PC-3 (cell line): Measurements from ENCODE around the gene MSH3. TPM values are rescaled to one million over a fixed set of nuclear protein-coding genes. Genes with fewer than 3 reads are reported as not detected.
A peak's percentile ranks its signal among the peaks of the same experiment; 100 is the strongest.

Experiments used
- ATAC-seq: fragments of 200-7000 bp; cut with Tn5 transposase; 2 replicates; pipeline ENCODE4 v1.9.1; 2020; ENCODE audit warnings: mild to moderate bottlenecking, moderate library complexity
- BruUV-seq: library from RNA; stranded (reverse); fragments of 400-500 nt; replicated peaks from 2 replicates; lab custom pipeline; 2021; lab: Mats Ljungman, UMichigan
- CTCF ChIA-PET: fragments of 300-600 bp; sonication (Branson Sonifier 250); formaldehyde crosslinking; loops from one replicate; lab custom pipeline; 2022; ENCODE audit warnings: antibody characterized with exemption; lab: Charles Lee
- POLR2A ChIA-PET: fragments of 300-600 bp; sonication (Branson Sonifier 250); formaldehyde crosslinking; loops from one replicate; lab custom pipeline; 2022; ENCODE audit warnings: antibody characterized with exemption; ENCODE audit not compliant: unreplicated experiment; lab: Charles Lee
- DNase-seq: peaks from one replicate; pipeline ENCODE4 v3.0.0-alpha.2; 2015
- H2AFZ ChIP-seq: fragments of 300-600 bp; sonication (generic); 2 replicates; pipeline ENCODE4 v1.6.0; 2016; ENCODE audit warnings: antibody characterized with exemption, low read length
- H3F3A ChIP-seq: fragments of 300-600 bp; sonication (generic); one replicate; pipeline ENCODE4 v1.6.0; 2017; ENCODE audit warnings: antibody characterized with exemption, low read length, control low read depth, mild to moderate bottlenecking; ENCODE audit not compliant: unreplicated experiment
- H3K27ac ChIP-seq: fragments of 300-600 bp; sonication (generic); 2 replicates; pipeline ENCODE4 v1.5.1; 2016; ENCODE audit warnings: mild to moderate bottlenecking, low read length
- H3K27me3 ChIP-seq: fragments of 300-600 bp; sonication (generic); 2 replicates; pipeline ENCODE4 v1.6.1; 2016; ENCODE audit warnings: low read length, mixed read lengths
- H3K36me3 ChIP-seq: fragments of 300-600 bp; sonication (generic); 2 replicates; pipeline ENCODE4 v1.6.1; 2016; ENCODE audit warnings: low read depth, mixed run types, low read length, mixed read lengths
- H3K4me1 ChIP-seq: fragments of 300-600 bp; sonication (generic); 2 replicates; pipeline ENCODE4 v1.5.1; 2016; ENCODE audit warnings: low read length; ENCODE audit not compliant: insufficient read depth
- H3K4me2 ChIP-seq: fragments of 300-600 bp; sonication (generic); 2 replicates; pipeline ENCODE4 v1.6.0; 2016; ENCODE audit warnings: low read length
- H3K4me3 ChIP-seq: fragments of 300-600 bp; sonication (generic); 2 replicates; pipeline ENCODE4 v1.5.1; 2016; ENCODE audit warnings: mild to moderate bottlenecking, low read length, mixed read lengths
- H3K79me2 ChIP-seq: fragments of 300-600 bp; sonication (generic); 2 replicates; pipeline ENCODE4 v1.6.1; 2017; ENCODE audit warnings: low read length, mixed read lengths
- H3K9ac ChIP-seq: fragments of 300-600 bp; sonication (generic); 2 replicates; pipeline ENCODE4 v1.6.0; 2016; ENCODE audit warnings: mild to moderate bottlenecking, low read length
- H3K9me2 ChIP-seq: fragments of 300-600 bp; sonication (generic); replicated peaks from 2 replicates; pipeline ENCODE4 v1.6.1; 2016; ENCODE audit warnings: mixed run types, low read length, mixed read lengths
- H3K9me3 ChIP-seq: fragments of 300-600 bp; sonication (generic); 2 replicates; pipeline ENCODE4 v1.6.1; 2016; ENCODE audit warnings: low read length, mixed read lengths
- H4K20me1 ChIP-seq: fragments of 300-600 bp; sonication (generic); 2 replicates; pipeline ENCODE4 v1.6.1; 2016; ENCODE audit warnings: low read length, mixed read lengths
- EZH2 ChIP-seq: fragments of 300-600 bp; sonication (generic); IDR thresholded peaks from one replicate; pipeline ENCODE4 v1.6.1; 2017; ENCODE audit warnings: antibody characterized with exemption, mild to moderate bottlenecking, low read length; ENCODE audit not compliant: unreplicated experiment
- EZH2phosphoT487 ChIP-seq: fragments of 300-600 bp; sonication (generic); IDR thresholded peaks from 2 replicates; pipeline ENCODE4 v1.6.1; 2018; ENCODE audit warnings: mild to moderate bottlenecking, antibody characterized with exemption, low read length, borderline replicate concordance
- intact Hi-C: fragments of 100-400 bp; cut with micrococcal nuclease; formaldehyde crosslinking; loops from 2 replicates; pipeline ENCODE4 v1.9.0; 2023
- total RNA-seq: library from RNA; depleted of rRNA; stranded (reverse); fragments of >200 nt; gene quantifications from 2 replicates; pipeline ENCODE4 v1.2.3, GENCODE V29; 2014
- TF ChIP-seq, protein P1 (sequence below): fragments of 300-600 bp; sonication (generic); conservative IDR thresholded peaks from 2 replicates; pipeline ENCODE4 v1.5.1; 2017; ENCODE audit warnings: antibody characterized with exemption, low read depth, mild to moderate bottlenecking, low read length

MSH3 gene
- total RNA-seq, 1 experiment from 2014 or later = 9.0 TPM

DNA sequence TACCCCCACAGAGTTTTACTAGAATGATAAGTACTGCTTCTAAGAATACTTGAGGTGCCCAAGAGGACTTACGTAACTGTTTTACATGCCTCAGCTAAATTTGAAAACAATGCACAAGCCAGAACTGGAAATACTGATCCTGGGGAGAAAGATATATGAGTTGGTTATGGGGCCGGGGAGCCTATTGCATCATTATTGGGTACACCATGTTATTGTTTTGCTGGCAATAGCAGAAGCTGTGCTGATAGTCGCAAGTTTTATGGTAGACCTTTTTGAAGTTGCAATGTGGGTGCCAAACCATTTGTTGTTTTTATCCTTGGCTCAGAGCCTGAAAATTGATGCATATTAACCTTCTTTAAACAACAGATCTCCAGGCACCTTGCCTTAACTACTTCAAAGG is 108.8 kb downstream of the MSH3 start:
- no TSS peak for BruUV-seq
- Histone ChIP-seq H3K4me1 (no peaks in the 10 kb centered on the region), H4K20me1 (no peaks in the 10 kb centered on the region), H3K36me3 (no peaks in the 10 kb centered on the region; the same call in 1 of the 2 replicates), H3K9me3 (no peaks in the 10 kb centered on the region), H3K79me2 (no peaks in the 10 kb centered on the region), H3K27ac (no peak overlapping the region), H3K4me2 (no peak overlapping the region), H3K9me2 (no peaks in the 10 kb centered on the region), H3K4me3 (no peak overlapping the region), H3K27me3 (no peaks in the 10 kb centered on the region), H3K9ac (no peak overlapping the region), H2AFZ (no peak overlapping the region), H3F3A (no peaks in the 10 kb centered on the region)
- intact Hi-C loops = no loop called here
- DNase-seq = no peak
- TF ChIP-seq EZH2phosphoT487 = no peak
- TF ChIP-seq, protein P1, sequence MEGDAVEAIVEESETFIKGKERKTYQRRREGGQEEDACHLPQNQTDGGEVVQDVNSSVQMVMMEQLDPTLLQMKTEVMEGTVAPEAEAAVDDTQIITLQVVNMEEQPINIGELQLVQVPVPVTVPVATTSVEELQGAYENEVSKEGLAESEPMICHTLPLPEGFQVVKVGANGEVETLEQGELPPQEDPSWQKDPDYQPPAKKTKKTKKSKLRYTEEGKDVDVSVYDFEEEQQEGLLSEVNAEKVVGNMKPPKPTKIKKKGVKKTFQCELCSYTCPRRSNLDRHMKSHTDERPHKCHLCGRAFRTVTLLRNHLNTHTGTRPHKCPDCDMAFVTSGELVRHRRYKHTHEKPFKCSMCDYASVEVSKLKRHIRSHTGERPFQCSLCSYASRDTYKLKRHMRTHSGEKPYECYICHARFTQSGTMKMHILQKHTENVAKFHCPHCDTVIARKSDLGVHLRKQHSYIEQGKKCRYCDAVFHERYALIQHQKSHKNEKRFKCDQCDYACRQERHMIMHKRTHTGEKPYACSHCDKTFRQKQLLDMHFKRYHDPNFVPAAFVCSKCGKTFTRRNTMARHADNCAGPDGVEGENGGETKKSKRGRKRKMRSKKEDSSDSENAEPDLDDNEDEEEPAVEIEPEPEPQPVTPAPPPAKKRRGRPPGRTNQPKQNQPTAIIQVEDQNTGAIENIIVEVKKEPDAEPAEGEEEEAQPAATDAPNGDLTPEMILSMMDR = no peak
- no peak for TF ChIP-seq EZH2
- POLR2A ChIA-PET = no interaction called here
- ATAC-seq = no peak
- CTCF ChIA-PET = no interaction called here

DNA sequence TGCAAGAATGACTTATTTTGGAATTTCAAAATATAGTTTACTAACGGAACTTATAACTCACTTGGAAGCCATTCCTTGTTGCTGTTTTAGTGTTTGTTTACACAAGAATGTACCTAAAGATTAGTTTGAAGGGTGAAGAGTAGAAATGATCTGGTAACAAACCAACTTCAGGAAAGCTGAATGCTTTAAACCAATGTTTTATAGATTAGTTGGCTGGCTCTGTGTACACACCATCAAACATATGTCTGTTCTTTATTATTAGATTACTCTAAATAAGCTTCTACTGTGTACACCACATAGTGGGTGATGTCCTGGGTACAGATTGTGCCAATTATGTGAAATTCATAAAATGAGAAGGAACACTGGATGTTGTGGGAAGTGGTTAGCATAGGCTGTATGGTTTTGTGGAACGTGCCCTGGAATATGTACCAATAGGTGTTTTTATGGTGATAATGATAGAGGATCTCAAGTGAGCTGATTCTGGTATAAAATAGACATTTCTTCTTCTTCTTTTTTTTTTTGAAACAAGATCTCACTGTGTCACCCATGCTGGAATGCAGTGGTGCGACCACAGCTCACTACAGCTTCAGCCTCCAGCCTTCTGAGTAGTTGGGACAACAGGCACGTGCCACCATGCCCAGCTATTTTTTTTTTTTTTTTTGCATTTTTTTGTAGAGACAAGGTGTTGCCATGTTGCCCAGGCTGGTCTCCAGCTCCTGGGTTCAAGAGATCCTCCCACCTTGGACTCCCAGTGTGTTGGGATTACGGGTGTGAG is 109.6 kb downstream of the MSH3 start:
- CTCF ChIA-PET = no interaction called here
- BruUV-seq = no TSS peak
- no peak overlapping the region for H3K9ac ChIP-seq
- H4K20me1 ChIP-seq = no peaks in the 10 kb centered on the region
- no peak overlapping the region for H3K27ac ChIP-seq
- no peak overlapping the region for H3K4me3 ChIP-seq
- TF ChIP-seq EZH2 (no peak), EZH2phosphoT487 (no peak)
- TF ChIP-seq, protein P1 = no peak
- intact Hi-C loops = no loop called here
- no peaks in the 10 kb centered on the region for H3K9me3 ChIP-seq
- H3K27me3 ChIP-seq = no peaks in the 10 kb centered on the region
- no peak overlapping the region for H2AFZ ChIP-seq
- H3F3A ChIP-seq = no peaks in the 10 kb centered on the region
- no peaks in the 10 kb centered on the region for H3K4me1 ChIP-seq
- POLR2A ChIA-PET = no interaction called here
- H3K9me2 ChIP-seq = no peaks in the 10 kb centered on the region
- H3K79me2 ChIP-seq = no peaks in the 10 kb centered on the region
- peak; percentile 11 for DNase-seq
- H3K36me3 ChIP-seq = no peaks in the 10 kb centered on the region; the same call in 1 of the 2 replicates
- no peak overlapping the region for H3K4me2 ChIP-seq
- no peak for ATAC-seq

DNA sequence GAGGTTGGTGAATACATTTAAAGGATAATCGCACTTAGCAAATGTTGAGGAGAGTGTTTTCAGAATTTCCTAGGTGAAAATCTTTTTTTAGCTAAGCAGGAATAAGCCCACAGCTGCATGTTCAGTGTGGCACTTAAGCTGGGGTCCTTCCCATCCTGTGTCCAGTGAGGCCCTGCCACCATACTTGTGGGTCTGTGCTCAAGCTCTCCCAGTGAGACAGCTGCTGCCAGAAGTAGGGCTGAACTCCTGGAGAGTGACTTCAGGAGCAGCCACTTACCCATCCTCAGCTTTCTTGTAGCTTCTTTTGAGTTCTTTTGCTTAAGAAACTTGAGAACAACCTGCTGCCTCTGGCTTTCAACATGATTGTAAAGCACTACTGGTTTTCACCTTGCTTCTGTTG is 110.3 kb downstream of the MSH3 start:
- no peaks in the 10 kb centered on the region for H3F3A ChIP-seq
- no peaks in the 10 kb centered on the region for H3K4me1 ChIP-seq
- H3K9ac ChIP-seq = no peak overlapping the region
- H3K9me3 ChIP-seq = no peaks in the 10 kb centered on the region
- H3K36me3 ChIP-seq = no peaks in the 10 kb centered on the region; the same call in 1 of the 2 replicates
- no peaks in the 10 kb centered on the region for H3K27me3 ChIP-seq
- ATAC-seq (no peak), DNase-seq (no peak)
- intact Hi-C loops = no loop called here
- no peak overlapping the region for H2AFZ ChIP-seq
- TF ChIP-seq EZH2 = no peak
- TF ChIP-seq EZH2phosphoT487 = no peak
- TF ChIP-seq, protein P1 = no peak
- CTCF ChIA-PET = no interaction called here
- POLR2A ChIA-PET = no interaction called here
- H3K79me2 ChIP-seq = no peaks in the 10 kb centered on the region
- H3K4me2 ChIP-seq = no peak overlapping the region
- H3K27ac ChIP-seq = no peak overlapping the region
- no peak overlapping the region for H3K4me3 ChIP-seq
- no peaks in the 10 kb centered on the region for H4K20me1 ChIP-seq
- BruUV-seq = no TSS peak
- H3K9me2 ChIP-seq = no peaks in the 10 kb centered on the region
